Peyer's patch (tissue), 4 donors: Measurements from ENCODE around the gene PGS1.

Experiments
- CTCF ChIP-seq, 6 experiments: fragments of 450-650 bp in 4 of 6; fragments of 200-600 bp in 2 of 6; sonication (generic) in 1 of 6; IDR thresholded peaks; one replicate each; pipeline ENCODE4 v1.5.1; 2017 to 2019; ENCODE audit warnings: antibody characterized with exemption in 6 of 6, mild to moderate bottlenecking in 3 of 6, moderate library complexity in 1 of 6
- POLR2A ChIP-seq, 2 donors: fragments of 450-650 bp; IDR thresholded peaks; one replicate each; pipeline ENCODE4 v1.5.1; 2017; ENCODE audit warnings: antibody characterized with exemption in 2 of 2, mild to moderate bottlenecking in 2 of 2, moderate library complexity in 2 of 2

GRCh38 chr17:78357672-78358537 is 20.5 kb upstream of the PGS1 start:
- TF ChIP-seq POLR2A (IDR thresholded peaks at IDR 0.05) (no peak), CTCF (IDR thresholded peaks at IDR 0.05) (no peak)
